Astrocyte of the cerebellum (primary cell): ENCODE data around the gene ETF1.

Experiments
- DNase-seq: peaks from one replicate; pipeline ENCODE4 v3.0.0-alpha.2; 2011; ENCODE audit warnings: low read depth
- H3K4me3 ChIP-seq: 2 replicates; pipeline ENCODE4 v1.5.1; 2011; ENCODE audit warnings: mild to moderate bottlenecking, low read depth, low read length, moderate library complexity
- CTCF ChIP-seq: IDR thresholded peaks from 2 replicates; pipeline ENCODE4 v1.5.1; 2012; ENCODE audit warnings: low read length, low read depth, moderate library complexity, mild to moderate bottlenecking; ENCODE audit errors: missing control alignments
- in situ Hi-C: cut with HindIII; loops from 2 replicates; pipeline ENCODE4 v1.10.0; 2017; ENCODE audit warnings: low sequenced_read_pairs

Gene ETF1

GRCh38 chr5:138504799-138505198, 38.2 kb downstream of the ETF1 start:
- in situ Hi-C loops = no loop called here
- DNase-seq = no peak
- TF ChIP-seq CTCF = no peak
- H3K4me3 ChIP-seq = no peak overlapping the region

- no peak overlapping the region for H3K4me3 ChIP-seq
- peak; percentile 82 for TF ChIP-seq CTCF
- in situ Hi-C loops = no loop called here
- DNase-seq = peak; percentile 55
These were observed 39.4 kb downstream of the ETF1 start for GRCh38 chr5:138503487-138504270.

GRCh38 chr5:138502521-138502920, 40.5 kb downstream of the ETF1 start:
- H3K4me3 ChIP-seq = no peak overlapping the region
- no peak for TF ChIP-seq CTCF
- in situ Hi-C loops = no loop called here
- no peak for DNase-seq

GRCh38 chr5:138502121-138502520, 40.9 kb downstream of the ETF1 start:
- H3K4me3 ChIP-seq = no peak overlapping the region
- no peak for DNase-seq
- in situ Hi-C loops = no loop called here
- TF ChIP-seq CTCF = no peak

- no peak for DNase-seq
- H3K4me3 ChIP-seq = no peak overlapping the region
- in situ Hi-C loops = no loop called here
- TF ChIP-seq CTCF = no peak
These were observed 44.7 kb downstream of the ETF1 start for GRCh38 chr5:138498376-138498775.

- in situ Hi-C loops = no loop called here
- H3K4me3 ChIP-seq = no peak overlapping the region
- TF ChIP-seq CTCF = no peak
- DNase-seq = no peak
These were observed 47.7 kb downstream of the ETF1 start for GRCh38 chr5:138495351-138495750.
